AG09309 (cell line): ENCODE data around the gene GCNT1.

ENCODE experiments used
- DNase-seq: peaks from one replicate; pipeline ENCODE4 v3.0.0-alpha.2; 2010; ENCODE audit warnings: low read depth
- H3K4me3 ChIP-seq: 2 replicates; pipeline ENCODE4 v1.5.1; 2011; ENCODE audit warnings: mild to moderate bottlenecking, low read depth, low read length, moderate library complexity; ENCODE audit not compliant: control insufficient read depth
- TF ChIP-seq, protein P1 (sequence below): IDR thresholded peaks from 2 replicates; pipeline ENCODE4 v1.5.1; 2011; ENCODE audit warnings: mild to moderate bottlenecking, low read depth, low read length, inconsistent platforms; ENCODE audit not compliant: insufficient read depth, control insufficient read depth; ENCODE audit errors: missing control alignments

The GCNT1 gene

DNA sequence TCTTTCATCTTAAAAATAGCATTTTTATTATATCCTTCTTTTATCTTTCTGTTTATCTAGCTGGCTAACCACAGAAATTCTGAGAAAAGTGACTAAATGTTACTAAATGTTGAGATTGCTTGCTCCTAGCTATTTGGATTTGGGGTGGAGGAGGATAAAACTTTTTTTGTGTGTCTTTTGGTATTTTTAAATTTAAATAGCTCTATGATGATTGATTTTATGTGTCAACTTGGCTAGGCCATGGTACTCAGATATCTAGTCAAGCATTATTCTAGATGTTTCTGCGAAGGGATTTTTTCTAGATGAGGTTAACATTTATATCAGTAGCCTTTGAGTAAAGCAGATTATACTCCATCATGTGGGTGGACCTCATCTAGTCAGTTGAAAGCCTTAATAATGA is 75.0 kb downstream of the GCNT1 start:
- peak; percentile 32 for DNase-seq
- TF ChIP-seq, protein P1, sequence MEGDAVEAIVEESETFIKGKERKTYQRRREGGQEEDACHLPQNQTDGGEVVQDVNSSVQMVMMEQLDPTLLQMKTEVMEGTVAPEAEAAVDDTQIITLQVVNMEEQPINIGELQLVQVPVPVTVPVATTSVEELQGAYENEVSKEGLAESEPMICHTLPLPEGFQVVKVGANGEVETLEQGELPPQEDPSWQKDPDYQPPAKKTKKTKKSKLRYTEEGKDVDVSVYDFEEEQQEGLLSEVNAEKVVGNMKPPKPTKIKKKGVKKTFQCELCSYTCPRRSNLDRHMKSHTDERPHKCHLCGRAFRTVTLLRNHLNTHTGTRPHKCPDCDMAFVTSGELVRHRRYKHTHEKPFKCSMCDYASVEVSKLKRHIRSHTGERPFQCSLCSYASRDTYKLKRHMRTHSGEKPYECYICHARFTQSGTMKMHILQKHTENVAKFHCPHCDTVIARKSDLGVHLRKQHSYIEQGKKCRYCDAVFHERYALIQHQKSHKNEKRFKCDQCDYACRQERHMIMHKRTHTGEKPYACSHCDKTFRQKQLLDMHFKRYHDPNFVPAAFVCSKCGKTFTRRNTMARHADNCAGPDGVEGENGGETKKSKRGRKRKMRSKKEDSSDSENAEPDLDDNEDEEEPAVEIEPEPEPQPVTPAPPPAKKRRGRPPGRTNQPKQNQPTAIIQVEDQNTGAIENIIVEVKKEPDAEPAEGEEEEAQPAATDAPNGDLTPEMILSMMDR = no peak
- H3K4me3 ChIP-seq = no peak overlapping the region

DNA sequence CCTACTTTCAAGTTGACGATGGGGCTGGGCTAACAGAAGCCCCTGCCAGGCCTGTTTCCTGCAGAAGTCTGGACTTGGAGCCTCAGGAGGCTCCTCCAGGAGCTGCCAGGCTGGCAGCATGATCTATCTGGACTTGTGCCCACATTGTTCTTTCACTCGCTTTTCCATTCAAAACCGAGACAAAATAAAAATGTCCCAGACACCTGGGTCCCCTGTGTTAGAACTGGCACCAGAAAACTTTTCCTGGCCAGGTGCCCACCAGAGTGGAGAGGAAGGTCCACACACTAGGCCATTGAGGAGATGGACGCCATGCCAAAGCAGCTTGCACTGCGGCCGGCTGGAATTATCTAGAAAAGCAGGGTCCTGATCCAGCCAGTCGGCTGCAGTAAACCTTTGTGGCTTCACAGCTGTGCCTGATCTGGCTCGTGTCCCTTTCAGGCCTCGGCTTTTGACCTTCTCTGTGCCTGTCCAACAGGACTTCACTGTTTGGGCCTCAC is 78.2 kb downstream of the GCNT1 start:
- no peak overlapping the region for H3K4me3 ChIP-seq
- TF ChIP-seq, protein P1 = no peak
- DNase-seq = no peak

DNA sequence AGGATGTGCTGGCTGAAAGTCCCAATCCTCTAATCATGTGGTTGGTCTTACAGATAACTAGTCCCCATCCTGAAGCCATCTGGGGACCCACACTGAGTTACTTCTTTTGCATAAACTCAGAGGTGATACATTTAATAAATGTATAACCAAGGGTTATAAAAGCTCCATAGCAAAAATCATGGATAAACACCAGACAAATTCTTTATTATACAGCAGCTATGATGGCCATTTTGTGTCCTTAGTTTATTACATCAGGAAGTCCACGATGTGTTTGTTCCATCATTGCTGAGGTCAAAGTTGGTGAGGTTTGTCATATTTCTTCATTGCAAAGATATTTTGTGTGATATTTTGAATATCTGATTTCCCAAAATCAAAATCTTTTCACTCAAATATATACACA is 80.2 kb downstream of the GCNT1 start:
- TF ChIP-seq, protein P1 = no peak
- H3K4me3 ChIP-seq = no peak overlapping the region
- no peak for DNase-seq

DNA sequence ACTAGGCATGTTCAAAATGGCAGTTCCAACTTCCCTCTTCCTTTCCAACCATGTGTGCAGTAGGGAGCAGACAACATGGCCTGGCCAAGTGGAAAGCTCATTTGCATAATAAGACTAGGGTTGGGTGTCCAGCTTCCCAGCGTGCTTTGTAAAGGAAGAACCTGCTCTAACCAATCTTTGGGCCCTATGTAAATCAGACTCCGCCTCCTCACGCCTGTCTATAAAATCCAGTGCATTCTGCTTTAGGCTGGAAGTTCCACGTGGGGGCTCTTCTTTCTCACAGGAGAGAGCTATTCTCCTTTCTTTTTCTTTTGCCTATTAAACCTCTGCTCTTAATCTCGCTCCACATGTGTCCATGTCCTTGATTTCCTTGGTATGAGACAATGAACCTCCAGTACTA is 83.4 kb downstream of the GCNT1 start:
- no peak for DNase-seq
- no peak overlapping the region for H3K4me3 ChIP-seq
- TF ChIP-seq, protein P1 = no peak

DNA sequence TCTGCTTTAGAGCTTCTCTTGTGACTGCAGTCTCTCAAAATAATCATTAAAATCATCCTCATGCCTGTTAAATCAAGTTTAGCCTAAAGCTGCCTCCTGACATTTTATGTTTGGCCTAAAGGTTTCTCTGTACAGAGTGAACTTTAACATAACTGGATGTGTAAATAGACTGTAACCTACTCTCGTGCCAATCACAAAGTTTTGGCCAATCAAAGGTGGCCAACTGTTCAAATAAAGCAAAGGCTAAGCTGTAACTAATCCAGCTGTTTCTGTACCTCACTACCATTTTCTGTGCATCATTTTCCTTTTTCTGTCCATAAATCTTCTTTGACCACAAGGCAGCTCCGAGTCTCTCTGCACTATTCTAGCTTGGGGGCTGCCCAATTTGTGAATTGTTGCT is 86.2 kb downstream of the GCNT1 start:
- DNase-seq = no peak
- no peak overlapping the region for H3K4me3 ChIP-seq
- TF ChIP-seq, protein P1 = no peak

DNA sequence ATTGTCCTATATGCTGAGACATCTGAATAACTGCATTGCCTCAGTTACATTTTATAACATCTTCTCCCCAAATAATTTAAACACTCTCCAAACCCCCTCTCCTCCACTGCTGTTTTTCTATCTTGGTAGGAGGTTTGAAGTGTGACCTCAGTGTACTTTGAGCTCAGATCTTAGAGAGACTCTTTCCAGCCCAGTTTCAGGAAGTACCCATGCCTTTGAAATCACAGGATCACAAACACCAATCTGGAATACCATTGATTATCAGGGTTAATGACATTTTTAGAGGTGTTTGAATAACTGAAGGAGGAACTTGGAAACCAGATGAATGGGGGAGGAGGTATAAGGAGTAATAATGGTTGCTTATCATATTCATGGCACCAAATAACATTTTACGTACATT is 93.2 kb downstream of the GCNT1 start:
- TF ChIP-seq, protein P1 = no peak
- DNase-seq = no peak
- H3K4me3 ChIP-seq = no peak overlapping the region

DNA sequence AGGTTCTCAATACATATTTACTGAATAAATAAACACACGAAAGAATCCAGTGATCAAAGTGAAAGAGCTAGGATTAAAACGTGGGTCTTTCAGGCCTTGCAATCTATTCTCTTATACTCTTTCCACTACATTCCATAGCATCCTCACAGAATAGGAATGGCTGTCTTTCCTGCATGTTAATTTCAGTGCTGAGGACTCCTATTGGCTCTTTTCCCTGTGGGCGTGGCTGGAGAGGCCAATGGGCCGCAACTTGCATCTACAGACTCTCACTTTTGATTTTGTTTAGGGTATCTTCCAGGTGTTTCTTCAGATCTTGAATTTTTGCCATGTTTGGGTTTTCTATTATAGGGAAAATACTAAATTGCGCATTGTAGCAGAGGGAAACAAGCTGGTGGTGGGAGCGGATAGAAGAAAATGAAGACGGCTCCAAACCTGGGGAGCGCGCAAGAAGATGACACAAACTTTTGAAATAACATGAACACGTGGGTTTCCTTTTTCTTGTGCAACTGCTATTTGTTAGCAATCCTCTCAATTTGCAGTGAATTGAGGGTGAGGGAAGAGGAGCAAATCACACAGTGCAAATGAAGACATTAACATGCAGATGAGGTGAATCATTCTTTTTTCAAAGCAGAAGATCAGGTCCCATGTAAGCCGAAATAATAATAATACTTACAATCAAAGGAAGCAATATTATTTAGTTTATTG is 93.9 kb downstream of the GCNT1 start:
- TF ChIP-seq, protein P1 = no peak
- no peak for DNase-seq
- no peak overlapping the region for H3K4me3 ChIP-seq
